GM23338 (cell line): ENCODE results near the gene EDEM3. TPM values are rescaled to one million over a fixed set of nuclear protein-coding genes. Genes with fewer than 3 reads are reported as not detected.

Experiments
- ATAC-seq: fragments of 200-7000 bp; cut with Tn5 transposase; 3 replicates; pipeline ENCODE4 v1.9.1; 2020
- DNase-seq: peaks from one replicate; pipeline ENCODE4 v3.0.0-alpha.2; 2015; ENCODE audit warnings: low spot score
- H2AFZ ChIP-seq: fragments of 200-600 bp; sonication (generic); 2 replicates; pipeline ENCODE4 v1.8.0; 2016; ENCODE audit warnings: antibody characterized with exemption, mild to moderate bottlenecking, moderate library complexity
- H3F3A ChIP-seq: fragments of 200-600 bp; sonication (generic); replicated peaks from 2 replicates; pipeline ENCODE4 v1.8.0; 2017; ENCODE audit warnings: antibody characterized with exemption, mixed run types, low read depth
- H3K27ac ChIP-seq: fragments of 200-600 bp; sonication (generic); 2 replicates; pipeline ENCODE4 v1.6.1; 2016; ENCODE audit warnings: low read depth
- H3K27me3 ChIP-seq: fragments of 200-600 bp; sonication (generic); 2 replicates; pipeline ENCODE4 v1.8.0; 2016; ENCODE audit warnings: mild to moderate bottlenecking, mixed run types, moderate library complexity; ENCODE audit not compliant: insufficient read depth
- H3K36me3 ChIP-seq: fragments of 200-600 bp; sonication (generic); 2 replicates; pipeline ENCODE4 v1.8.0; 2016; ENCODE audit warnings: mild to moderate bottlenecking; ENCODE audit not compliant: insufficient read depth
- H3K4me1 ChIP-seq: fragments of 200-600 bp; sonication (generic); 2 replicates; pipeline ENCODE4 v1.8.0; 2016; ENCODE audit warnings: mild to moderate bottlenecking, moderate library complexity; ENCODE audit not compliant: insufficient read depth
- H3K4me2 ChIP-seq: fragments of 200-600 bp; sonication (generic); 2 replicates; pipeline ENCODE4 v1.7.1; 2017; ENCODE audit warnings: mixed run types
- H3K4me3 ChIP-seq: fragments of 200-600 bp; sonication (generic); 2 replicates; pipeline ENCODE4 v1.6.1; 2016; ENCODE audit warnings: mixed run types
- H3K79me2 ChIP-seq: fragments of 200-600 bp; sonication (generic); replicated peaks from 2 replicates; pipeline ENCODE4 v1.8.0; 2017; ENCODE audit warnings: mild to moderate bottlenecking; ENCODE audit not compliant: insufficient read depth
- H3K9me2 ChIP-seq: fragments of 200-600 bp; sonication (generic); 2 replicates; pipeline ENCODE4 v1.8.0; 2017; ENCODE audit not compliant: insufficient read depth
- H4K20me1 ChIP-seq: fragments of 200-600 bp; sonication (generic); replicated peaks from 2 replicates; pipeline ENCODE4 v1.8.0; 2017; ENCODE audit warnings: mild to moderate bottlenecking; ENCODE audit not compliant: insufficient read depth
- H3K27ac Mint-ChIP-seq: 2 replicates; pipeline ENCODE4 v1.8.0; 2020; ENCODE audit warnings: inconsistent platforms, mild to moderate bottlenecking, moderate library complexity, mixed read lengths
- H3K27me3 Mint-ChIP-seq: 3 replicates; pipeline ENCODE4 v1.8.0; 2022; ENCODE audit warnings: low read depth, mild to moderate bottlenecking, moderate library complexity, mixed read lengths, inconsistent platforms; ENCODE audit not compliant: insufficient read depth, poor library complexity
- H3K36me3 Mint-ChIP-seq: 3 replicates; pipeline ENCODE4 v1.8.0; 2021; ENCODE audit warnings: low read depth, mild to moderate bottlenecking, inconsistent platforms, moderate library complexity, mixed read lengths
- H3K4me1 Mint-ChIP-seq: 3 replicates; pipeline ENCODE4 v1.8.0; 2020; ENCODE audit warnings: mild to moderate bottlenecking, inconsistent platforms, mixed read lengths
- H3K4me3 Mint-ChIP-seq: 3 replicates; pipeline ENCODE4 v1.8.0; 2021; ENCODE audit warnings: moderate library complexity, mild to moderate bottlenecking, inconsistent platforms, mixed read lengths
- H3K9me3 Mint-ChIP-seq: 3 replicates; pipeline ENCODE4 v1.8.0; 2020; ENCODE audit warnings: moderate library complexity, mild to moderate bottlenecking, inconsistent platforms, mixed read lengths
- CREB1 ChIP-seq: fragments of 250-450 bp; sonication (Bioruptor Pico); IDR thresholded peaks from 2 replicates; pipeline ENCODE4 v1.5.0; 2020; ENCODE audit warnings: low read depth, mild to moderate bottlenecking, moderate library complexity
- CTCF ChIP-seq, 2 experiments: fragments of 200-600 bp in 1 of 2; sonication (generic) in 1 of 2; conservative IDR thresholded peaks; 2 replicates each; pipeline versions ENCODE4 v1.5.1 to v1.6.1; 2016 to 2017; ENCODE audit warnings: antibody characterized with exemption in 2 of 2, low read depth in 2 of 2, mild to moderate bottlenecking in 2 of 2, moderate library complexity in 1 of 2
- JUNB ChIP-seq: IDR thresholded peaks from one replicate; pipeline ENCODE4 v1.6.1; 2016; ENCODE audit warnings: antibody characterized with exemption; ENCODE audit not compliant: unreplicated experiment
- REST ChIP-seq: IDR thresholded peaks from one replicate; pipeline ENCODE4 v1.6.1; 2018; ENCODE audit warnings: antibody characterized with exemption; ENCODE audit not compliant: unreplicated experiment
- ZNF462 ChIP-seq: fragments of 250-450 bp; sonication (Bioruptor Pico); IDR thresholded peaks from 2 replicates; pipeline ENCODE4 v1.5.0; 2020; ENCODE audit warnings: mild to moderate bottlenecking, moderate library complexity
- polyA plus RNA-seq: library from polyadenylated mRNA; unstranded; fragments of >200 nt; fragmentation: Nextera tagmentation; extraction: Ambion mirVana; gene quantifications from 2 replicates; pipeline ENCODE4 v1.2.1, GENCODE V29; 2016
- total RNA-seq: library from RNA; depleted of rRNA; stranded (reverse); fragments of >200 nt; shearing (Covaris generic); gene quantifications from 2 replicates; pipeline ENCODE4 v1.2.3, GENCODE V29; 2014

EDEM3 gene
- total and polyA plus RNA-seq, 2 experiments from 2014 or later = 4.8 to 11.5 TPM

GRCh38 chr1:184656221-184656620, 98.4 kb downstream of the EDEM3 start:
- H3K79me2 ChIP-seq = no peaks in the 10 kb centered on the region
- Mint-ChIP-seq H3K27me3 (peaks cover 2% of the 10 kb centered on the region), H3K36me3 (no peaks in the 10 kb centered on the region), H3K4me1 (peaks cover 3% of the 10 kb centered on the region; the same call in 2 of the 3 replicates), H3K27ac (no peak overlapping the region), H3K4me3 (no peak overlapping the region), H3K9me3 (no peaks in the 10 kb centered on the region; the same call in 2 of the 3 replicates)
- no peak for DNase-seq
- H3K36me3 ChIP-seq = no peaks in the 10 kb centered on the region; the same call in 1 of the 2 replicates
- H3K4me2 ChIP-seq = no peak overlapping the region
- H3K4me1 ChIP-seq = no peaks in the 10 kb centered on the region
- H3F3A ChIP-seq = no peaks in the 10 kb centered on the region
- no peak overlapping the region for H3K27ac ChIP-seq
- H3K4me3 ChIP-seq = no peak overlapping the region
- H3K27me3 ChIP-seq = no peaks in the 10 kb centered on the region
- TF ChIP-seq ZNF462 = no peak
- TF ChIP-seq REST = no peak
- no peak for TF ChIP-seq CREB1 (CRISPR knock-in tag)
- TF ChIP-seq JUNB = no peak
- no peak for TF ChIP-seq CTCF (conservative IDR thresholded peaks at IDR 0.05; ENCODE audit: low read depth in 2 of 2)
- no peak for ATAC-seq
- H2AFZ ChIP-seq = no peak overlapping the region
- 0 out of 2 replicates have a peak, but pooled peaks cover 9% of the 10 kb centered on the region for H3K9me2 ChIP-seq
- no peaks in the 10 kb centered on the region for H4K20me1 ChIP-seq
